Urinary bladder (tissue), 4 donors: ENCODE data around the gene DEFB127. TPM values are rescaled to one million over a fixed set of nuclear protein-coding genes. Genes with fewer than 3 reads are reported as not detected.
"Not testable (repeated sequence)": the region's sequence is repeated elsewhere in the genome, so short reads cannot be mapped to it uniquely, and the experiment has no call there.

ENCODE experiments used
- DNase-seq: peaks from one replicate; pipeline ENCODE4 v3.0.0-alpha.2; 2015; ENCODE audit errors: extremely low spot score
- H3K27ac ChIP-seq: one replicate; pipeline ENCODE4 v1.5.1; 2013; ENCODE audit warnings: low read depth, mild to moderate bottlenecking, moderate library complexity
- H3K36me3 ChIP-seq: one replicate; pipeline ENCODE4 v1.6.1; 2013; ENCODE audit warnings: mild to moderate bottlenecking, moderate library complexity; ENCODE audit not compliant: insufficient read depth
- H3K4me1 ChIP-seq: one replicate; pipeline ENCODE4 v1.6.1; 2013; ENCODE audit warnings: mild to moderate bottlenecking, moderate library complexity; ENCODE audit not compliant: insufficient read depth
- H3K4me3 ChIP-seq: one replicate; pipeline ENCODE4 v1.5.1; 2013; ENCODE audit warnings: low read depth, low read length
- WGBS: extraction: QIAGEN DNeasy Blood & Tissue Kit; methylation state at CpG from one replicate; pipeline ENCODE4 v1.1.7; 2013; 5-methylcytosine and 5-hydroxymethylcytosine counted together
- polyA plus RNA-seq: library from polyadenylated mRNA; stranded (reverse); fragments of 200-250 nt; gene quantifications from one replicate; pipeline ENCODE4 v1.2.3, GENCODE V29; 2013
- total RNA-seq: library from RNA; depleted of rRNA; stranded (reverse); fragments of >200 nt; gene quantifications from one replicate; pipeline ENCODE4 v1.2.3, GENCODE V29; 2014
- donor health status: healthy with polysubstance abuse.
- donor health status: healthy.

DEFB127 gene
- total and polyA plus RNA-seq, 2 donors: not detected

- H3K4me1 ChIP-seq: no peaks in the 10 kb centered on the region
- H3K36me3 ChIP-seq: no peaks in the 10 kb centered on the region
- no peak overlapping the region for H3K4me3 ChIP-seq
- H3K27ac ChIP-seq: no peak overlapping the region
- DNase-seq: no peak
- 61% methylated on average over 4 of the region's 4 CpGs for WGBS
Observed at GRCh38 chr20:199996-200395, 42.7 kb downstream of the DEFB127 start.

GRCh38 chr20:203630-204029 lies 46.4 kb downstream of the DEFB127 start:
- H3K27ac ChIP-seq, H3K4me1 ChIP-seq, H3K4me3 ChIP-seq, DNase-seq, H3K36me3 ChIP-seq: not testable (repeated sequence)
- WGBS: 78% methylated on average over 4 of the region's 4 CpGs

Other genes starting within 250 kb of the DEFB127 start
- gene DEFB125, start 69.8 kb upstream of the DEFB127 start, total RNA-seq: not detected
- not detected for gene DEFB125, start 69.8 kb upstream of the DEFB127 start, polyA plus RNA-seq
- not detected for gene DEFB126, start 14.9 kb upstream of the DEFB127 start, total RNA-seq
- gene DEFB126, start 14.9 kb upstream of the DEFB127 start, polyA plus RNA-seq: not detected
- gene DEFB128, start 32.3 kb downstream of the DEFB127 start, total RNA-seq: not detected
- gene DEFB128, start 32.3 kb downstream of the DEFB127 start, polyA plus RNA-seq: not detected
- gene DEFB129, start 69.8 kb downstream of the DEFB127 start, total RNA-seq: not detected
- gene DEFB129, start 69.8 kb downstream of the DEFB127 start, polyA plus RNA-seq: not detected
- not detected for gene DEFB132, start 100.3 kb downstream of the DEFB127 start, total RNA-seq
- 0.04 TPM for gene DEFB132, start 100.3 kb downstream of the DEFB127 start, polyA plus RNA-seq
- 5.0 TPM for gene C20orf96, start 133.3 kb downstream of the DEFB127 start, total RNA-seq
- gene C20orf96, start 133.3 kb downstream of the DEFB127 start, polyA plus RNA-seq: 6.4 TPM
- 18.0 TPM for gene ZCCHC3, start 140.1 kb downstream of the DEFB127 start, total RNA-seq
- gene ZCCHC3, start 140.1 kb downstream of the DEFB127 start, polyA plus RNA-seq: 14.2 TPM
- 3.4 TPM for gene SOX12, start 168.1 kb downstream of the DEFB127 start, total RNA-seq
- 11.1 TPM for gene SOX12, start 168.1 kb downstream of the DEFB127 start, polyA plus RNA-seq
- gene NRSN2, start 189.7 kb downstream of the DEFB127 start, total RNA-seq: 10.8 TPM
- 47.5 TPM for gene NRSN2, start 189.7 kb downstream of the DEFB127 start, polyA plus RNA-seq
- gene TRIB3, start 223.3 kb downstream of the DEFB127 start, total RNA-seq: 3.9 TPM
- 6.3 TPM for gene TRIB3, start 223.3 kb downstream of the DEFB127 start, polyA plus RNA-seq